SK-N-SH (cell line): ENCODE measurements around the gene HRH3. TPM values are rescaled to one million over a fixed set of nuclear protein-coding genes. Genes with fewer than 3 reads are reported as not detected.

Source experiments
- CTCF ChIA-PET: fragments of 300-600, 350-600 bp; formaldehyde crosslinking; extraction: SDS; loops from one replicate; lab custom pipeline; 2021; lab: Yijun Ruan, JAX
- POLR2A ChIA-PET: fragments of 350-600 bp; sonication (Branson Sonifier 250); formaldehyde crosslinking; extraction: SDS; loops from one replicate; lab custom pipeline; 2020; ENCODE audit warnings: antibody characterized with exemption, inconsistent platforms; lab: Yijun Ruan, JAX
- DNase-seq: peaks from one replicate; pipeline ENCODE4 v3.0.0; 2012
- H2AFZ ChIP-seq: fragments of 200-600 bp; sonication (generic); 2 replicates; pipeline ENCODE4 v1.8.1; 2016; ENCODE audit warnings: antibody characterized with exemption, mild to moderate bottlenecking, low read depth
- H3F3A ChIP-seq: fragments of 200-600 bp; sonication (generic); replicated peaks from 2 replicates; pipeline ENCODE3; 2016; ENCODE audit warnings: antibody characterized with exemption, mild to moderate bottlenecking; ENCODE audit not compliant: insufficient read depth
- H3K27ac ChIP-seq, 2 experiments: fragments of 200-500 bp in 1 of 2; fragments of 200-600 bp in 1 of 2; sonication (Bioruptor generic) in 1 of 2; sonication (generic), shearing (Covaris generic) in 1 of 2; 2 replicates each; pipeline versions ENCODE4 v1.5.1 to v1.6.1; 2014 to 2016; ENCODE audit warnings: low read depth in 2 of 2, inconsistent platforms in 1 of 2, low read length in 1 of 2, mild to moderate bottlenecking in 1 of 2, mixed read lengths in 1 of 2
- H3K27me3 ChIP-seq: fragments of 200-600 bp; sonication (generic), shearing (Covaris generic); 2 replicates; pipeline ENCODE4 v1.6.1; 2016; ENCODE audit warnings: mixed run types; ENCODE audit not compliant: insufficient read depth
- H3K36me3 ChIP-seq, 2 experiments: fragments of 200-500 bp in 1 of 2; fragments of 200-600 bp in 1 of 2; sonication (Bioruptor generic) in 1 of 2; sonication (generic) in 1 of 2; replicated peaks in 1 of 2; 2 replicates each; pipeline versions ENCODE3 to v1.5.1; 2014 to 2016; ENCODE audit warnings: low read length in 1 of 2, mild to moderate bottlenecking in 1 of 2; ENCODE audit not compliant: insufficient read depth in 2 of 2, control insufficient read depth in 1 of 2
- H3K4me1 ChIP-seq, 2 experiments: fragments of 200-500 bp in 1 of 2; fragments of 200-600 bp in 1 of 2; sonication (Bioruptor generic) in 1 of 2; sonication (generic), shearing (Covaris generic) in 1 of 2; 2 replicates each; pipeline versions ENCODE4 v1.5.1 to v1.6.1; 2014 to 2016; ENCODE audit warnings: low read depth in 1 of 2, low read length in 1 of 2, mixed run types in 1 of 2; ENCODE audit not compliant: insufficient read depth in 2 of 2, control insufficient read depth in 1 of 2
- H3K4me2 ChIP-seq: fragments of 200-600 bp; sonication (generic), shearing (Covaris generic); 2 replicates; pipeline ENCODE4 v1.6.1; 2017; ENCODE audit warnings: mixed run types
- H3K4me3 ChIP-seq, 2 experiments: fragments of 200-500 bp in 1 of 2; fragments of 200-600 bp in 1 of 2; sonication (Bioruptor generic) in 1 of 2; sonication (generic), shearing (Covaris generic) in 1 of 2; 2 replicates each; pipeline versions ENCODE4 v1.5.1 to v1.8.1; 2014 to 2016; ENCODE audit warnings: low read depth in 2 of 2, inconsistent platforms in 1 of 2, low read length in 1 of 2, mild to moderate bottlenecking in 1 of 2, mixed read lengths in 1 of 2, moderate library complexity in 1 of 2
- H3K79me2 ChIP-seq: fragments of 200-600 bp; sonication (generic); 2 replicates; pipeline ENCODE4 v1.8.1; 2017; ENCODE audit warnings: mild to moderate bottlenecking; ENCODE audit not compliant: insufficient read depth
- H3K9ac ChIP-seq: fragments of 200-600 bp; sonication (generic); 2 replicates; pipeline ENCODE4 v1.6.1; 2017; ENCODE audit warnings: mixed run types
- H3K9me2 ChIP-seq: fragments of 200-600 bp; sonication (generic); 2 replicates; pipeline ENCODE4 v1.6.1; 2017; ENCODE audit warnings: mixed run types
- H3K9me3 ChIP-seq: fragments of 200-600 bp; sonication (generic); 2 replicates; pipeline ENCODE4 v1.6.1; 2017; ENCODE audit warnings: mixed run types, mild to moderate bottlenecking, moderate library complexity
- H4K20me1 ChIP-seq: fragments of 200-600 bp; sonication (generic); 2 replicates; pipeline ENCODE4 v1.6.1; 2017; ENCODE audit warnings: mild to moderate bottlenecking, mixed run types; ENCODE audit not compliant: insufficient read depth
- CTCF ChIP-seq: fragments of 200-600 bp; sonication (generic); IDR thresholded peaks from 2 replicates; pipeline ENCODE4 v1.6.1; 2017; ENCODE audit warnings: antibody characterized with exemption, mild to moderate bottlenecking, moderate library complexity
- ELF1 ChIP-seq: IDR thresholded peaks from 2 replicates; pipeline ENCODE4 v1.4.0; 2012
- EP300 ChIP-seq, 2 experiments: IDR thresholded peaks; 2 replicates each; pipeline versions ENCODE4 v1.4.0 to v1.6.1; 2012; ENCODE audit warnings: borderline replicate concordance in 1 of 2, low read depth in 1 of 2, low read length in 1 of 2
- GABPA ChIP-seq: IDR thresholded peaks from 2 replicates; pipeline ENCODE4 v1.4.0; 2012; ENCODE audit warnings: low read depth, mild to moderate bottlenecking
- GATA2 ChIP-seq: sonication (generic); formaldehyde crosslinking; IDR thresholded peaks from 2 replicates; pipeline ENCODE4 v1.5.0; 2020; ENCODE audit warnings: mild to moderate bottlenecking, missing genetic modification reagents
- MEF2A ChIP-seq: IDR thresholded peaks from 2 replicates; pipeline ENCODE4 v1.4.0; 2012; ENCODE audit warnings: low read depth, borderline replicate concordance
- NFIC ChIP-seq: IDR thresholded peaks from 2 replicates; pipeline ENCODE4 v1.4.0; 2012; ENCODE audit warnings: borderline replicate concordance
- NRF1 ChIP-seq: IDR thresholded peaks from 2 replicates; pipeline ENCODE4 v1.6.1; 2012; ENCODE audit warnings: low read depth, mild to moderate bottlenecking, low read length
- PBX3 ChIP-seq: IDR thresholded peaks from 2 replicates; pipeline ENCODE4; 2012
- POLR2AphosphoS5 ChIP-seq: IDR thresholded peaks from 2 replicates; pipeline ENCODE4 v1.6.1; 2012; ENCODE audit warnings: low read depth, low read length
- REST ChIP-seq: IDR thresholded peaks from 2 replicates; pipeline ENCODE4 v1.6.1; 2012; ENCODE audit warnings: mild to moderate bottlenecking, low read depth, low read length, moderate library complexity
- RFX5 ChIP-seq: IDR thresholded peaks from 2 replicates; pipeline ENCODE4 v1.6.1; 2012; ENCODE audit warnings: mild to moderate bottlenecking, improper control_type of control experiment, low read length
- RXRA ChIP-seq: IDR thresholded peaks from 2 replicates; pipeline ENCODE4 v1.4.0; 2012; ENCODE audit warnings: low read depth, mild to moderate bottlenecking, borderline replicate concordance
- SIN3A ChIP-seq: IDR thresholded peaks from 2 replicates; pipeline ENCODE4 v1.6.1; 2012; ENCODE audit warnings: low read depth, mild to moderate bottlenecking, low read length, moderate library complexity, borderline replicate concordance
- WGBS: methylation state at CpG from one replicate; pipeline ENCODE4 v1.1.6; 2017; ENCODE audit warnings: low lambda C conversion rate; 5-methylcytosine and 5-hydroxymethylcytosine counted together
- polyA plus RNA-seq, 3 experiments: library from polyadenylated mRNA; depleted of rRNA; stranded (reverse); fragments of >200 nt; gene quantifications; 2 replicates each; pipeline ENCODE4 v1.2.3, GENCODE V29; 2012
- TF ChIP-seq, protein P1 (sequence below): IDR thresholded peaks from 2 replicates; pipeline ENCODE4 v1.4.0; 2012; ENCODE audit warnings: low read depth, borderline replicate concordance
- TF ChIP-seq, protein P2 (sequence below): fragments of 150-350 bp; IDR thresholded peaks from 2 replicates; pipeline ENCODE4 v1.6.1; 2017; ENCODE audit warnings: antibody characterized with exemption, low read length, low read depth, borderline replicate concordance

HRH3 gene
- polyA plus RNA-seq, 1 of the 3 experiments (the other 2 are of a cell fraction), result 0.02 TPM

- TF ChIP-seq, protein P1, sequence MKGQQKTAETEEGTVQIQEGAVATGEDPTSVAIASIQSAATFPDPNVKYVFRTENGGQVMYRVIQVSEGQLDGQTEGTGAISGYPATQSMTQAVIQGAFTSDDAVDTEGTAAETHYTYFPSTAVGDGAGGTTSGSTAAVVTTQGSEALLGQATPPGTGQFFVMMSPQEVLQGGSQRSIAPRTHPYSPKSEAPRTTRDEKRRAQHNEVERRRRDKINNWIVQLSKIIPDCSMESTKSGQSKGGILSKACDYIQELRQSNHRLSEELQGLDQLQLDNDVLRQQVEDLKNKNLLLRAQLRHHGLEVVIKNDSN, result no peak
- peak; percentile 89 for TF ChIP-seq GATA2 (CRISPR knock-in tag)
- TF ChIP-seq, all 33 proteins: peak for 4
Measured at GRCh38 chr20:62235001-62235776, 15.1 kb upstream of the HRH3 start (continued).

GRCh38 chr20:62234339-62234738, 14.3 kb upstream of the HRH3 start:
- Histone ChIP-seq H3K27ac (peak overlapping the region in 1 of 2 experiments; percentile 78; a peak in 1 of 4 replicates), H3K36me3 (no peaks in the 10 kb centered on the region), H3K4me1 (peaks cover 1 to 40% of the 10 kb centered on the region in 2 experiments; a peak in 1 of 4 replicates), H3K9ac (no peak overlapping the region), H3K4me2 (no peak overlapping the region), H3K27me3 (no peaks in the 10 kb centered on the region), H4K20me1 (peaks cover 1% of the 10 kb centered on the region; the same call in 1 of the 2 replicates), H2AFZ (no peak overlapping the region), H3K79me2 (peaks cover 7% of the 10 kb centered on the region), H3K4me3 (no peak overlapping the region), H3K9me3 (no peaks in the 10 kb centered on the region), H3F3A (peaks cover 5% of the 10 kb centered on the region), H3K9me2 (no peaks in the 10 kb centered on the region)
- WGBS, result 53% methylated on average over 5 of the region's 5 CpGs
- no peak for TF ChIP-seq MEF2A
- TF ChIP-seq, protein P1, result no peak
- no peak for TF ChIP-seq RXRA
- TF ChIP-seq PBX3, result no peak
- TF ChIP-seq SIN3A, result no peak
- TF ChIP-seq EP300 (IDR thresholded peaks at IDR 0.05; ENCODE audit: borderline replicate concordance in 1 of 2, low read depth in 1 of 2, low read length in 1 of 2), result no peak
- no peak for TF ChIP-seq REST
- TF ChIP-seq NRF1, result no peak
- TF ChIP-seq NFIC, result no peak
- TF ChIP-seq RFX5, result no peak
- TF ChIP-seq GABPA, result no peak
- TF ChIP-seq POLR2AphosphoS5, result no peak
- TF ChIP-seq, protein P2, sequence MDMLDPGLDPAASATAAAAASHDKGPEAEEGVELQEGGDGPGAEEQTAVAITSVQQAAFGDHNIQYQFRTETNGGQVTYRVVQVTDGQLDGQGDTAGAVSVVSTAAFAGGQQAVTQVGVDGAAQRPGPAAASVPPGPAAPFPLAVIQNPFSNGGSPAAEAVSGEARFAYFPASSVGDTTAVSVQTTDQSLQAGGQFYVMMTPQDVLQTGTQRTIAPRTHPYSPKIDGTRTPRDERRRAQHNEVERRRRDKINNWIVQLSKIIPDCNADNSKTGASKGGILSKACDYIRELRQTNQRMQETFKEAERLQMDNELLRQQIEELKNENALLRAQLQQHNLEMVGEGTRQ, result no peak
- no peak for TF ChIP-seq CTCF
- no peak for TF ChIP-seq ELF1
- no peak for DNase-seq
- POLR2A ChIA-PET, result no interaction called here
- CTCF ChIA-PET, result no interaction called here
